Eye (tissue), 1 donor: ENCODE results near the gene TNNT3.

Experiments used
- DNase-seq: peaks from one replicate; pipeline ENCODE4 v3.0.0-alpha.2; 2015

The TNNT3 gene

DNA sequence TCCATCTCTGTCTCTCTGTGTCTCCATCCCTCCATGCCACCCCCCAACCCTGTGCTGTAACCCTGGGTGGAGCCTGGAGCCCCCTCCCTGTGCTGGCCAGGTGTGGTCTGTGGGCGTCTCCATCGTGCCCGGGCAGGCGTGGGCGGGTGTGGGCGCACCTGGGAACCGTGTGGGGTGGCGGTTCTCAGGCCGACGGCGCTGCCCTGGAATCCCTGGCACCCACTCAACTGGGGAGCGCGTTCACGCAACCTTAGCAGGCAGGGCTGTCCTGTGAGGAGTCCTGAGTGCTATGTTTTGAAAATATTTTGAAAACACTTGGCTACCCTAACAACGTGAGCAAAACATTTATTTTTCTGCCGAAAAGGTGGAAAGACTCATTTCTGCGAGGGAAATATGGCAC lies 4.7 kb downstream of the TNNT3 start:
- no peak for DNase-seq

DNA sequence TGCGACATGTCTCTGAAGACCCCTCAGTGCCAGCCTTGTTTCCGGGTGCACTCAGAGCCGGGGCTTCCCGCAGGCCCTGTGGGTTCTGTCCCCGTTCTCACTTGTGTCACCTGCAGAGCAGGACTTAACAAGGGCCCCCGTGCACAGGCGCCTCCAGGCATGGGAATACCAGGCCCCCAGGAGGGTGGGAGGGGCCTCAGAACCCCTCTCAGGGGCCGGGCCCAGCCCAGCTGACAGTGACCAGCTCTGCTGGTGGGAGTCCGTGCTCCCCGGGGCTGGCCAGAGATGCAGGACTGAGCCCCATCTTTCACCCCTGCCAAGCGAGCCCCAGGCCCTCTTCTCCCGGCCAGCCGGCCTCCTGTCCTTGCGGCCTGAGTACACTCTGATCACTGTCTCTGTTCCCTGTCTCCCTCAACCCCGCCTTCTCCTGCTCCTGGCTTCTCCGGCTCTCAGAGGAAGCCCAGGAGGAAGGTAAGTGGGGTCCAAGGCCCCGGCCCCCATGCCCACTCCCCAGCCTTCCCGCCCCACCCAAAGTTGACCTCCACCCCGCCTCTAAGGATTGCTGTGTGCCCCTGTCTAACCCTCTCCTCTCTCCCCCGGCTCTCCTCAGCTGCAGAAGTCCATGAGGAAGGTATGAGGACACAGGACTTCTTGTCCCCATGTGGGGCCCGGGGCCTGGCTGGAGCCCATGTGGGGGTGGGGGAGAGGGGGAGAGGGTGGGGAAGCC lies 5.3 kb downstream of the TNNT3 start:
- no peak for DNase-seq

DNA sequence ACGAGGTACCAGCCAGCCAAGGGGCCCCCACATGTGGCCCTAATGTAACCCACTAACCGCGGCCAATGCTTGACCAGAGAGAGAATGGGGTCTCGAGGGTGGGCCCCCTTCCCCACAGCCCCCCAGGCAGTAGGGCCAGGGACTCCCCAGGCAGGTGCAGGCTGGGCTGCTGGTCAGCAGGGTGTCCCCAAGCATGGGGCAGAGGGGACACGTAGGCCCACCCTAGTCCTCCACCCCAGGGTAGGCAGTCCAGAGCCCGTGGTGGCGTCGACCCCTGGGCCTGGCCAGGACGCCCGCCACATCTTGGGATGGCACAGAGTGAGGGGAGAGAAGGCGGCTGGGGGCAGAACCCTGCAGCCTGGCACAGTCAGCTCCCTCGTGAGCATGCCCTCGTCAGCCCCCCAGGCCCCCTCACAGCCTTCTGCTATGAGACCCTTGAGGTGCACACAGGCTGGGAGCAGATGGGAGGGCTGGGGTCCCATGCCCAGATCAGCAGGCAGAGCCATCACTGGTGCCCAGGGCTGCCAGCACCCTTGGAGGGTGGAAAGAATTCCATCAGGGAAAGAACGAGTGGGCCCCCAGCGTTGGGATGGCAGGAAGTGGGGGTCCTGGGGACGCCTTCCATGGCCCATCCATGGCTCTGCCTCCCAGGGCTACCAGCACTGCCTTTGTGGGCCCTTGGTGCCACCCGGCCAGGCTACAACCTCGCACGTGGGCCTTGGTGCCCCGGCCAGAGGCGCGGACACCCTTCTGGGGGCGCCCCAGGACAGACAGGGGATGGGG lies 6.1 kb downstream of the TNNT3 start:
- DNase-seq, result no peak

DNA sequence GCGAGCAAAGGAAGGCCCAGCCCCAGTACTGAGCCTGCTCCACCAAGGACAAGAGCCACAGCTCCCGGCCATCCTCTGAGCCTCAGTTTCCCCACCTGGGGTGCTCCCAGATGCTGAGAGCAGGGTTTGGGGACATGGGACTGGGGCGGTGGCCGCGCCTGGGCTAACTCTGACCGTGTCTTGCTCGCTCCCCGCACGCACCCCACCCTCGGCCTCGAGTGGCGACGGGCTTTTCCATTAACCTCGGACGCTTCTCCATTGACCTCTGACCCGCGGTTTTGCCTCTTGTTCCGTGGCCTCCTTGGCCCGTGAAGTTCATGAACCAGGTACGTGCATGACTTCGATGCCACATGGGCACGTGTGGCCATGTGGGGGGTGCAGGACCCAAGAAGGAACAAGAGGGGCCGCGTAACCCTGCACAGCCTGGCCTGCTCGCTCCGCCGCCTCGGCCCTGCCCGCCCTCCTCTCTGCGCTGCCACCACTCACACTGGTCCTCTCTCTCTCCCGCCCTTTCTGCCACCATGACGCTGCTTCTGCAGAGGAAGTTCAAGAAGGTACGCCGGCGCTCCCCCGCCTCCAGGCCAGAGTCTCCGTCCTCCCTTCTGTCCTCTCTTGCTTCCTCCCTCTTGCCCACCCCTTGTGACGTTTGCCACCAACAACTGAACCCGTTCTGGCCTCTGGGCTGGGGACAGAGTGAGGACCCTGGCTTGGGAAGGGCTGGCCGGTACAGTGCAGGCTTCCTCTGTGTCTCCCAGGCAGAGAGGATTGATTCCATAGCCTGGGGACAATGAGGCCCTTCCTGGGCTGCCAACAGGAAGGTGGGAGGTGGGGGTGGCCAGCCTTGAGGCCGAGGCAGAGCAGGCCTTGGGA lies 6.9 kb downstream of the TNNT3 start:
- DNase-seq, result no peak

DNA sequence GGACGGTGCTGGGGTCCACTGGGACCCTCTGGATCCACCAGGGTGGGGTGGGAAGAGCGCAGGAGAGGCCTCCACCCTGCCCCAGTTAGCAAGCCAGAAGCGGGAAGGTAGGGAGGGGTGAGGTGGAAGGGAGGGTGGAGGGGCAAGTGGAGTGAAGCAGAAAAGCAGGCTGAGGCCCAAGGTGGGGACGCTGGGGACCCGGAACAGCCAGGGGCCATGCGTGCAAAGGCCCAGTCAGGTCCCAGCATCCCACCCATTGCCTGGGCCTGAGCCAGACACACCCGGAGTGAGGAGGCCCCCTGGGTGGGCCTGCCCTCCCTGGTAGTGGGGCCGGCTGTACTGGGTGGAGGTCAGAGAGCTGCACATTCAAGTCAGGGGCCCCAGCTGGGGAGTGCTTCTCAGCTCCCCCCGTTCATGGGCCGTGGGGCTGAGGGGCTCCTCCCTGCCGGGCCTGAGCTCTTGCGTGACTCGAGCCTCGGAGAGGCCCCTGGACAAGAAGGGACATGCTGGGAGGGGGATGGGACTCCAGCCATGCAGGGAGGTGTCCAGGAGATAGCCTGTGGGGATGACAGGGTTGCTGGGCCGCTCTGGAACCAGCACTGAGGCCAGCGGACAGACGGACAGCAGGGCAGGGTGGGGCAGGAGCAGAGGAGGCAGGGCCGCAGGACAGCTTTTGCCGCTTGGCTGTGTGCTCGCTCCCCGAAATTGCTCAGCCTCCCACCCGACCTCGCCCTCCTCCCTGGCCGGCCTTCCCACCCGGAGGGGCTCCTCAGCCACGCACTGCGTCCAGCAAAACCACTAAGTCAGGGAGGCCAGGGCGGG lies 7.7 kb downstream of the TNNT3 start:
- peak; percentile 67 for DNase-seq

DNA sequence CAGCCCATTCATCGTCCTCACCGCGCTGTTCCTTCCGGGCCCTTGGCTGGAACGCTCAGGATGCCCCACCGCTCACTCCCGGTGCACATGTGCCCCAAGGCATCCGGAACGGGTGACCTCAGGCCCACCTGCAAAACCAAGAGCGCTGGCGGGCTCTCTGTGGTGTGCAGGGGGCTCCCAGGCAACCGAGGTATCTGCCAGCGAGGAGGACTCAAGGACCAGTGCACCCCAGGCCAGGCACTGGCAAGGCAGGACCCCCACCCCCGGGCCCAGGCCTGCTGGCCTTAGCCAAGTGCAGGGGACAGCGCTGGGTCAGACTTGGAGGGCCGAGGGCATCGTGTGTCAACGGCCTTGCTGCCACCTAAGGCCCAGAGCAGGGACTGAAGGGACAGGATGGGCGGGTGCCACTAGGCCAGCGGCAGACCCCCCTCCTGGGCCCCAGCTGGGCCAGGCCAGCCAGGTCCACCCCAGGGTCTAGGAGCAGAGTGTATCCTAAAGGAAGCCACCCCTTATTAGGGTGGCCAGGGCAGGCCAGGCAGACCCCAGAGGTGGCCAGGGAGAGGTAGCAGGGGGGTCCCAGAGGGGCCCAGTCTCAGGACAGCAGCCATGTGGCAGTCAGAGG lies 8.5 kb downstream of the TNNT3 start:
- DNase-seq, result no peak

DNA sequence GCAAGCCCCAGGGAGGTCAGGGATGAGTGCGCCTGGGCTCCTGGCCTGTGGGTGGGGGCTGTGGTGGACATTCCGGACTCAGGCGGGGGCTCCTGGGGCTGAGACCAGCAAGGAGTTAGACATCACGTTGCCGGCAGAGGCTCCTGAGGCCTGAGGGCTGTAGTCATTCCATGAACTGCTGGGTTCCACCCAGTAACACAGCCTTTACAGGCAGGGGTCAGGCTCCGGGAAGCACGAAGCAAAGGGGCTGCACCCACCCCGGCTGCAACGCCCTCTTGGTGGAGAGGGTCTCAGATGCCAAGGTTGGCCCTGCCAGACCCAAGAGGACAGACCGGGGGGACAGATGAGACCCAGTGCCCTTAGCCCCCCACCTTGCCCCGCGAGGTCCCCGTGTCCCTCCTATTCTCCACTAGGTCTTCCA lies 9.0 kb downstream of the TNNT3 start:
- no peak for DNase-seq

DNA sequence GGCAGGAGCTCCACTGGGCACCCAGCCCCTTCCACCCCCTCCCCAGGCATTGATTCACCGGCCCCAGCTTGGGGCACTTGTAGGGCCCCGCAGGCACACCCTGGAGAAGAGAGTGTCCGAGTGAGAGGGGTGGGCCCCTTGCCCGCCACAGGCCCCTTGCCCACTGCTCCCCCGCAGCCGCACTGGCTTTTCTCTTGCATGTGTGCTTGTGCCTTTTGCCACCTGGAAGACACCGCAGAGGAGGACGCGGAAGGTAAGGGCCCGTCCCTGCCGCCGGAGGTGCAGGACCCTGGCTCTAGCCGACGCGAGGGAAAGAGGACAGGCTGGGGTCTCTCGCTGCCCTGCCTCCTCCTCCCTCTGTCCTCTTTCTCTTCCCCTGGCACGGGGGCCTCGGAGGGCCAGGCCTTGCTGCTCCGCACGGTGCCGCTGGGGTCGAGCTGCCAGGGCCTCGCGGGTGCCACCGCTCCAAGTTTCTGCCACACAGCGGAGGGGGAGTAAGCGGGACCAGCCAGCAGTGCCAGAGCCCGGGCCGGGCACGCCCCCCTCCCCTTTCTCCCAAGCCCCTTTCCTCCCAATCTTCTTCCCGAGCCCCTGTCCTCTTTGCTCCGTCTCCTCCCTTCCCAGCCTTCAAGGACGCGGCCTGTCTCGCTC lies 9.5 kb downstream of the TNNT3 start:
- no peak for DNase-seq

DNA sequence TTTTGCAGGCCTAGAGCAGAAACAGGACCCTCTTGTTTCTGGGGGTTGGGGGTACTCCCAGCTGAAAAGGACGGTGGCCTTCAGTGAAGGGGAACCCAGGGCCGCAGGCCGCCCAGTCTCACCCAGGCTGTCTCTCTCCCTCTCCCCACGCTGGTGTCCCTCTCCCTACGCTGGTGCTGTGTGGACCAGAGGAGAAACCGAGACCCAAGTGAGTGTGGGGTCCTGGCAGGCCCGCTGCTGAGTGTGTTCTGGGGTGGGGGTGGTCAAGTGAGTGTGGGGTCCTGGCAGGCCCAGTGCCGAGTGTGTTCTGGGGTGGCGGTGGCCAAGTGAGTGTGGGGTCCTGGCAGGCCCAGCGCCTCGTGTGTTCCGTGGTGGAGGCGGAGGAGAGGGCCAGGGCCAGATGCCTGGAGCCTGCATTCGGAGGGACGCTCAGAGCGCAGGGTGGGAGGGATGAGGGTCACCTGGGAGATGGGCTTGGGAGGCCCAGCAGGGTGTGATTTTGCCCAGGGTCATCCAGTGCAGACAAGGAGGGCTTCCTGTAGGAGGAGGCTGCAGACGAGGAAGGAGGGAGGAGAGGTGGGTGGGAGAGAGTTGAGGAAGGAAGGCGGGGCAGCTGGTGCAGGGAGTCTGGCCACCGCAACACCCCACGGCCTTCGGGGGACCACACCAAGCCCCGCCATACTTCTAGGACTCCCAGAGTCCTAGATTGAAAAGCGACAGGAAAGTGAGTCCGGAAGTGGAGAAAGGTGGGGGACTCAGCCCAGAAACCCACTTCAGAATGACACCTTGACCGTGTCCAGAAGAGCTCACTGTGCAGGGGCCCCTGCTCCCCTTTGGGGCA lies 10.3 kb downstream of the TNNT3 start:
- DNase-seq, result no peak

DNA sequence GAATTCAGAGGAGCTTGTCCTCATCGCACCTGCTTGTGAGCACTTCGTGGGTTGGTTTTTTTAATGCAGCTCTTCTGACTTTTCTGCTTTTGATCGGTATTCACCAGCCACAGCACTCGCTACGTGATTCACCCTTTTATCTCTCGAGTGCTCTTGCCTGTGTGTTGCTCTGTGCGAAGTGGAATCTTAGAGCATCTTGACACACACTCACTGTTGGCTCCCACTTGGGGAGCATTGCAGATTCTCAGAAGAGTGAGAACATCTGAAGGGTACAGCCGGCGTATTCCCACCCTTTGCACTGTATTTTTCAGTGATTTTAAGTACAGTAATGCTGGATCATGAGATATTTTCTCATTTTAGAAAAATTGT lies 10.9 kb downstream of the TNNT3 start:
- no peak for DNase-seq

DNA sequence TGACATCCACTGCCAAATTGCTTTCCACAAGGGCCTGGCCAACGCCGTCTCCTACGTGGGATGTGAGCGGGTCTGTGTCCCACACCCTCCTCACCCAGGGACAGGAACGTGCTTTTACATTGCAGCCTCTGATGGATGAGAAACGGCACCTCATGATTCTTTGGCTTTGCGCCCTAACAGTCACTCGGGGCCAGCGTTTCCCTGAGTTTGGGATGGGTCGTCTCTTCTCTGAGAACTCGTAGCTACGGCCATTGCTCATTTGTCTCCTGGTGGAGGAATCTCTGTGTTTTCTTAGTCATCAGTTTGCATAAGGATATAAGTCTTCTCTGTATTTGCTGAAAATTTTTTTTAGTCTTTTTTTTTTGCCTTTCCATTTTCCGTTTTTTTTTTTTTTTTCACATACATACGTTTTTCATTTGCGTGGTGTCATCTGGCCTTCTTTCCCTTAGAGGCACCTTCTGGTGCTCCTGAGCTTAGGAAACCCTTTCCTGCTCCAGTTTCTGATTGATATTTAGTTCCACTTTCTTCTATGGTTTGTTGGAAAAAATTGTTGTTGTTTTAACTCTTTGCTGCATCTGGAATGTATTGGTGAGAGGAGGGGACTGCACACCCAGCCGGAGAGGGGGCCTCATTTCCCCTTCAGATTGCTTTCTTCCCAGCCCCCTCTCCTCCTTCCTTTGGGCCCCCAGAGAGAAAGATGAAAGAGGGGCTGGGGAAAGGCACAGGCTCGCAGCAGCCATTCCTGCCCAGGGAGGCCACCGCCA lies 12.0 kb downstream of the TNNT3 start:
- peak; percentile 65 for DNase-seq

DNA sequence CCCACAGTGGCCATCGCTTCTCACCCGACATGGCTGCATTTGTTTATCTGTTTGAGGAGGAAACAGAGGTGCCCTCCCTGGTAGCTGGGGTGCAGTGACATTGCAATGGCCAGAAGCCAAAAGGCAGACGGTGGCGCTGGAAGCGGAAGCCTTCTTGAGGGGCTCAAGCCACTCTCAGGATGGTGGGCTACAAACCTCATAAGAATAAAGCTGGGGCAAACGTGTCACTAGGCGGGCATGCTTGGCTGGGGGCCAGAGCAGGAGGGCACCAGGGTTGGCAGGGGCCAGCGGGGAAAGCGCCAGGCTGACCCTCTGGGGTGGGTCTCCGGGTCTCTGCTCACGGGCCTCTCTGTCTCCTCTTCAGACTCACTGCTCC lies 12.6 kb downstream of the TNNT3 start:
- DNase-seq, result no peak

DNA sequence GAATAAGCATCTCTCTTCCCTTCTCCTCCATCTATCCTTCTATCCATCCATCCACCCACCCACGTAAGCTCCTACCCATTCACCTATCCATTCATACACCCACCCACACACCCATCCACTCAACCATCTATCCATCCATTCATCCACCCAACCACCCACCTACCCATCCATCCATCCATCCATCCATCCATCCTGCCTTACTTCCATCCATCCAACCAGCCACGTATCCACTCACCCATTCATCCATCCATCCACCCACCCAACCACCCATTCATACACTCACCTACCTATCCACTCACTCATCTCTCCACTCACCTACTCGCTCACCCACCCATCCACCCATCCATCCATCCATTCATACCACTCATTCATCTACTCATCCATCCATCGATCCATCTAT lies 13.2 kb downstream of the TNNT3 start:
- DNase-seq, result no peak

DNA sequence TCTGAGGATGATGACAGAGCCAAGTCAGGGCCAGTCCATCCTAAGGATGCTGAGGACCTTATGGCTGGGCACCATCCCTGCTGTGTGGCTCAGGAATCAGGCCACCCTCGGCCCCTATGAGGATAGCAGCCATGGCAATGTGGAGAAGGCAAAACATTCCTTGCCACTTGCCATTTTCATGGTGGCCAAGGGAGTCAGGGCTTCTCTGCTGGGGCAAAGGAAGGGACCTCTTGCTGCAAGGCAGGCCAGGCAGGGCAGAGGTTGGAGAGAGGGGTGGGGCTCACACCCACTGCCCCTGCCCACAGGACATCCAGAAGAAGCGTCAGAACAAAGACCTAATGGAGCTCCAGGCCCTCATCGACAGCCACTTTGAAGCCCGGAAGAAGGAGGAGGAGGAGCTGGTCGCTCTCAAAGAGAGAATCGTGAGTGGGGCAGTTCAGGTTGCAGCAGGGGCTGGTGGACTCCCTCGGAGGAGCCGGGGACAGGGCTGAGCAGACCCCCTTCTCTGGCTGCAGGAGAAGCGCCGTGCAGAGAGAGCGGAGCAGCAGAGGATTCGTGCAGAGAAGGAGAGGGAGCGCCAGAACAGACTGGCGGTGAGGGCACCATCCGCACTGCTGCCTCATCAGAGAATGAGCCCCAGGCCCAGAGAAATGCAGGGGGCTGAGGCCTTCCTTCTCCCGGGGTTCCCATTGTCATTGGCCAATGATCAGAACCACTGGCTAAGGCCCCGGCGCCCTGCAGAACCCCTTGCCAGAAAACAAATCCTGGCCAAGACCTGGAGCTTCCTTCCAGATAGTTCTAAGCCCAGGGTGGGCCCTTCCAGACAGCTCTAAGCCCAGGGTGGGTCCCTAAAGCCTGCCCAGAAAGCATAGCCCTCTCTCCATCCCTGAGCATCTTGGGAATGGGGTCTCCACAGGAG lies 14.2 kb downstream of the TNNT3 start:
- no peak for DNase-seq

DNA sequence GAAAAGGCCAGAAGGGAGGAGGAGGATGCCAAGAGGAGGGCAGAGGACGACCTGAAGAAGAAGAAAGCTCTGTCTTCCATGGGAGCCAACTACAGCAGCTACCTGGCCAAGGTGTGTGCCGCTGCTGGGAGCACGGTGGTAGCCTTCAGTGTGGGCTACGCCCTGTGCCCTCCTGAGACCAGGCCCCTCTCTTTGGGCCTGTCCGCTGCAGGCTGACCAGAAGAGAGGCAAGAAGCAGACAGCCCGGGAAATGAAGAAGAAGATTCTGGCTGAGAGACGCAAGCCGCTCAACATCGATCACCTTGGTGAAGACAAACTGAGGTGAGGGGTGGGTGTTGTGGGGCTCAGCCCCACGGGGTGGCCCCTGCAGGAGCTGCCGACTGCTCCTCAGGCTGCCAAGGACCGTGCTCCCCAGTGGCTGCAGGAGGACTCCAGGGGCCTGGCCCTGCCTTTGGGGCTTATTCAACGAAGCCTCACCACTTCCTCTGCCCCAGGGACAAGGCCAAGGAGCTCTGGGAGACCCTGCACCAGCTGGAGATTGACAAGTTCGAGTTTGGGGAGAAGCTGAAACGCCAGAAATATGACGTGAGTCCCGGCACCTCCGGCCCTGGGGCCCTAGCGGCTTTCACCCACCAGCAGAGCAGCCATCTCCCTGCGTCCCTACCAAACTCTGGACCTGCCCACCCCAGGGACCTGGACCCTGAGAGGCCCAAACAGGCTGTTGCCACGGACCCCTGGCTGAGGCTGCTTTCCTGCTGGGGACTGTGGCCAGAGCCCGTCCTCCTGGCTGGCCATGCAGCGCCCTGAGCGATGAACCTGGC lies 15.0 kb downstream of the TNNT3 start:
- no peak for DNase-seq

DNA sequence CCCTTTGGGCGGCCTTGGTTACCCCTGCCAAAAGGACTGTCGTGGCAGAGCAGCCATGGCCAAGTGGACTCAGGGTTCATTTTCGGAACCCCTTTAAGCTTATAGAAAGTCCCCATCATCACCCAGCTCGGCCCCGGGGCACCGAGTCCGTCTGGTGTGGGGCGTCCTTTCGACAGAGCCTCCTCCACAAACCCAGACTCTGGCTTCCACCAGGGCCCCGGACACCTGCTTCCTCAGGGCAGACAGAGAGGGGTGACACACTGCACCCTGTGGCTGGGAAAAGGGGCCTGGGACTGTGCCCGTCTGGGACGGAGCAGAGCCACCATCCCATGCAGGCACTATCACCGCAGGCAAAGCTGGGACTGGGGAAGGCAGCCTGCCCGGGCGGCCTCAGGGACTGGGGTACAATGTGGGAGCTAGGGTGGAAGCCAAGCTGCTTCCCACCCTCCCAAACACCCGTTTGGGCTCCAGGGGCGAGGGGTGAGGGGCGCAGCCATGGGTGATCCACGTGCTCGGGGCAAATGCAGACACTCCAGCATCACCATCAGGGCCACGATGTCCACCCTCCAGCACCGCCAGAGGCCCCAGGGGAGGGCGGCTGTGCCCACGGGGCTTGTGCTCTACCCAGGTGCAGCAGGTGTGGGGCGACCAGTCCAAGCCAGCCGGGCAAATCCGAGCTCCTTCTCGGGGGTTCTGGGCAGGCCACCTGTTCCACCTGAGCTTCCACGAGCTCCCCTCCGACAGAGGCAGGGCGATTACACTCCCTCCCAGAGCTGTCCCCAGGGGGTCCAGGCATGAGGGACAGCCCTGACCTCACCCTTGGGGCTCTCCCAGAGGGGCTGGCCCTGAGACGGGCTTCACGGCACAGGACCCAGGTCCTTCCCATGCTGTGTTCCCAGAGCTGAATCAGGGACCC lies 15.9 kb downstream of the TNNT3 start:
- DNase-seq, result no peak
